ENCODE measurements around the gene CACNA2D3. TPM values are rescaled to one million over a fixed set of nuclear protein-coding genes. Genes with fewer than 3 reads are reported as not detected.
A peak's percentile ranks its signal among the peaks of the same experiment; 100 is the strongest.

Gene CACNA2D3
- total and polyA plus RNA-seq, 4 donors, result 14.1 to 34.5 (median 33.4) TPM

- H3K4me3 ChIP-seq (ENCODE audit: low read depth, low read length), result no peak overlapping the region
- H3K9me3 ChIP-seq (ENCODE audit: control insufficient read depth, insufficient read depth, low read length), result no peaks in the 10 kb centered on the region
- no peaks in the 10 kb centered on the region for H3K27me3 ChIP-seq (ENCODE audit: control insufficient read depth, insufficient read depth, low read length)
- 67% methylated on average over 1 of the region's 4 CpGs for WGBS (ENCODE audit: insufficient coverage)
- peak in 1 of 6 donors; percentile 67 for DNase-seq (ENCODE audit: low read depth in 4 of 6, low spot score in 6 of 6)
- no peaks in the 10 kb centered on the region for H3K36me3 ChIP-seq (ENCODE audit: control insufficient read depth, insufficient read depth, low read length)
- H3K4me1 ChIP-seq (ENCODE audit: control insufficient read depth, insufficient read depth, low read length), result no peaks in the 10 kb centered on the region
- no peak overlapping the region for H3K27ac ChIP-seq (ENCODE audit: low read depth, low read length)
Measured at GRCh38 chr3:54270816-54271526, 148.6 kb downstream of the CACNA2D3 start.

- Histone ChIP-seq H3K4me1 (ENCODE audit: control insufficient read depth, insufficient read depth, low read length) (no peaks in the 10 kb centered on the region), H3K9me3 (ENCODE audit: control insufficient read depth, insufficient read depth, low read length) (no peaks in the 10 kb centered on the region), H3K27ac (ENCODE audit: low read depth, low read length) (no peak overlapping the region), H3K36me3 (ENCODE audit: control insufficient read depth, insufficient read depth, low read length) (no peaks in the 10 kb centered on the region), H3K4me3 (ENCODE audit: low read depth, low read length) (no peak overlapping the region), H3K27me3 (ENCODE audit: control insufficient read depth, insufficient read depth, low read length) (no peaks in the 10 kb centered on the region)
- WGBS (ENCODE audit: insufficient coverage), result no CpG with 5 or more reads among the region's 1 CpG
- no peak for DNase-seq (ENCODE audit: low read depth in 4 of 6, low spot score in 6 of 6)
Measured at GRCh38 chr3:54273791-54274190, 151.4 kb downstream of the CACNA2D3 start.

GRCh38 chr3:54274607-54275006 is 152.3 kb downstream of the CACNA2D3 start:
- Histone ChIP-seq H3K36me3 (ENCODE audit: control insufficient read depth, insufficient read depth, low read length) (no peaks in the 10 kb centered on the region), H3K27me3 (ENCODE audit: control insufficient read depth, insufficient read depth, low read length) (no peaks in the 10 kb centered on the region), H3K4me1 (ENCODE audit: control insufficient read depth, insufficient read depth, low read length) (no peaks in the 10 kb centered on the region), H3K9me3 (ENCODE audit: control insufficient read depth, insufficient read depth, low read length) (no peaks in the 10 kb centered on the region), H3K4me3 (ENCODE audit: low read depth, low read length) (no peak overlapping the region), H3K27ac (ENCODE audit: low read depth, low read length) (no peak overlapping the region)
- no peak for DNase-seq (ENCODE audit: low read depth in 4 of 6, low spot score in 6 of 6)
- WGBS (ENCODE audit: insufficient coverage), result 59% methylated on average over 4 of the region's 4 CpGs

- no peaks in the 10 kb centered on the region for H3K27me3 ChIP-seq (ENCODE audit: control insufficient read depth, insufficient read depth, low read length)
- peaks cover 3% of the 10 kb centered on the region for H3K4me1 ChIP-seq (ENCODE audit: control insufficient read depth, insufficient read depth, low read length)
- H3K36me3 ChIP-seq (ENCODE audit: control insufficient read depth, insufficient read depth, low read length), result no peaks in the 10 kb centered on the region
- H3K4me3 ChIP-seq (ENCODE audit: low read depth, low read length), result no peak overlapping the region
- H3K9me3 ChIP-seq (ENCODE audit: control insufficient read depth, insufficient read depth, low read length), result no peaks in the 10 kb centered on the region
- DNase-seq (ENCODE audit: low read depth in 4 of 6, low spot score in 6 of 6), result no peak
- WGBS (ENCODE audit: insufficient coverage), result 87% methylated on average over 6 of the region's 10 CpGs
- no peak overlapping the region for H3K27ac ChIP-seq (ENCODE audit: low read depth, low read length)
Measured at GRCh38 chr3:54279005-54279583, 156.7 kb downstream of the CACNA2D3 start.

- H3K36me3 ChIP-seq (ENCODE audit: control insufficient read depth, insufficient read depth, low read length), result no peaks in the 10 kb centered on the region
- H3K27ac ChIP-seq (ENCODE audit: low read depth, low read length), result no peak overlapping the region
- DNase-seq (ENCODE audit: low read depth in 4 of 6, low spot score in 6 of 6), result no peak
- no CpG with 5 or more reads among the region's 4 CpGs for WGBS (ENCODE audit: insufficient coverage)
- H3K9me3 ChIP-seq (ENCODE audit: control insufficient read depth, insufficient read depth, low read length), result no peaks in the 10 kb centered on the region
- no peaks in the 10 kb centered on the region for H3K27me3 ChIP-seq (ENCODE audit: control insufficient read depth, insufficient read depth, low read length)
- no peak overlapping the region for H3K4me3 ChIP-seq (ENCODE audit: low read depth, low read length)
- H3K4me1 ChIP-seq (ENCODE audit: control insufficient read depth, insufficient read depth, low read length), result peaks cover 3% of the 10 kb centered on the region
Measured at GRCh38 chr3:54283470-54283869, 161.1 kb downstream of the CACNA2D3 start.

- Histone ChIP-seq H3K27ac (ENCODE audit: low read depth, low read length) (no peak overlapping the region), H3K4me1 (ENCODE audit: control insufficient read depth, insufficient read depth, low read length) (peaks cover 6% of the 10 kb centered on the region), H3K36me3 (ENCODE audit: control insufficient read depth, insufficient read depth, low read length) (no peaks in the 10 kb centered on the region), H3K27me3 (ENCODE audit: control insufficient read depth, insufficient read depth, low read length) (peaks cover 2% of the 10 kb centered on the region), H3K9me3 (ENCODE audit: control insufficient read depth, insufficient read depth, low read length) (no peaks in the 10 kb centered on the region), H3K4me3 (ENCODE audit: low read depth, low read length) (no peak overlapping the region)
- 51% methylated on average over 3 of the region's 4 CpGs for WGBS (ENCODE audit: insufficient coverage)
- DNase-seq (ENCODE audit: low read depth in 4 of 6, low spot score in 6 of 6), result no peak
Measured at GRCh38 chr3:54294214-54294613, 171.9 kb downstream of the CACNA2D3 start.

GRCh38 chr3:54296531-54296930 is 174.2 kb downstream of the CACNA2D3 start:
- no peaks in the 10 kb centered on the region for H3K36me3 ChIP-seq (ENCODE audit: control insufficient read depth, insufficient read depth, low read length)
- H3K9me3 ChIP-seq (ENCODE audit: control insufficient read depth, insufficient read depth, low read length), result no peaks in the 10 kb centered on the region
- no peak overlapping the region for H3K4me3 ChIP-seq (ENCODE audit: low read depth, low read length)
- H3K4me1 ChIP-seq (ENCODE audit: control insufficient read depth, insufficient read depth, low read length), result peaks cover 7% of the 10 kb centered on the region
- WGBS (ENCODE audit: insufficient coverage), result 33% methylated on average over 2 of the region's 8 CpGs
- peaks cover 2% of the 10 kb centered on the region for H3K27me3 ChIP-seq (ENCODE audit: control insufficient read depth, insufficient read depth, low read length)
- no peak overlapping the region for H3K27ac ChIP-seq (ENCODE audit: low read depth, low read length)
- DNase-seq (ENCODE audit: low read depth in 4 of 6, low spot score in 6 of 6), result peak in 3 of 6 donors; percentile 19 to 82 (median 43)

- Histone ChIP-seq H3K36me3 (ENCODE audit: control insufficient read depth, insufficient read depth, low read length) (no peaks in the 10 kb centered on the region), H3K27me3 (ENCODE audit: control insufficient read depth, insufficient read depth, low read length) (no peaks in the 10 kb centered on the region), H3K27ac (ENCODE audit: low read depth, low read length) (no peak overlapping the region), H3K4me1 (ENCODE audit: control insufficient read depth, insufficient read depth, low read length) (peaks cover 7% of the 10 kb centered on the region), H3K9me3 (ENCODE audit: control insufficient read depth, insufficient read depth, low read length) (no peaks in the 10 kb centered on the region), H3K4me3 (ENCODE audit: low read depth, low read length) (no peak overlapping the region)
- 51% methylated on average over 8 of the region's 13 CpGs for WGBS (ENCODE audit: insufficient coverage)
- no peak for DNase-seq (ENCODE audit: low read depth in 4 of 6, low spot score in 6 of 6)
Measured at GRCh38 chr3:54299169-54299935, 177.0 kb downstream of the CACNA2D3 start.

- DNase-seq (ENCODE audit: low read depth in 4 of 6, low spot score in 6 of 6), result peak in 1 of 6 donors; percentile 60
- 65% methylated on average over 5 of the region's 7 CpGs for WGBS (ENCODE audit: insufficient coverage)
- H3K36me3 ChIP-seq (ENCODE audit: control insufficient read depth, insufficient read depth, low read length), result no peaks in the 10 kb centered on the region
- peaks cover 6% of the 10 kb centered on the region for H3K4me1 ChIP-seq (ENCODE audit: control insufficient read depth, insufficient read depth, low read length)
- H3K4me3 ChIP-seq (ENCODE audit: low read depth, low read length), result no peak overlapping the region
- no peaks in the 10 kb centered on the region for H3K9me3 ChIP-seq (ENCODE audit: control insufficient read depth, insufficient read depth, low read length)
- H3K27ac ChIP-seq (ENCODE audit: low read depth, low read length), result no peak overlapping the region
- no peaks in the 10 kb centered on the region for H3K27me3 ChIP-seq (ENCODE audit: control insufficient read depth, insufficient read depth, low read length)
Measured at GRCh38 chr3:54303517-54304375, 181.4 kb downstream of the CACNA2D3 start.
